ENCODE measurements around the gene ADORA1. TPM values are rescaled to one million over a fixed set of nuclear protein-coding genes. Genes with fewer than 3 reads are reported as not detected.

ADORA1 gene
- total RNA-seq, 1 donor from 2014 or later: not detected

DNA sequence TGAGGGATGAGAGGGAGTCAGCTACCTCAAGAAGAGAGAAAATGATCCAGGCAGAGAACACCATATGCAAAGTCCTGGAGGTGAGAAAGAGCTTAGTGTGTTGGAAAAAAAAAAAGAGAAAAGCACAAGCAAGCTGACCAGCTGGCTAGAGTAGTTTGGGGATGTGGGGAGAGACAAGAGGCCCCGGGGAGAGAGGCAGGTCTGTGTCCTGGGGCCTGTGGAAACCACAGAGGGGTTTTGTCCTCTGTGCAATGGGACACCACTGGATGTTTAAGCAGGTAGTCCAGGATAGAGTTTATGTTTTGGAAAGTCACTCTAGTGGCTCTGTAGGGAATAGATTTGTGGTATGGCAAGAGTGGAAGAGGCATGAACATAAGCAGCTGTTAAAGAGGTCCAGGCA lies 73.4 kb downstream of the ADORA1 start:
- no peak for DNase-seq
- TF ChIP-seq, protein P1, sequence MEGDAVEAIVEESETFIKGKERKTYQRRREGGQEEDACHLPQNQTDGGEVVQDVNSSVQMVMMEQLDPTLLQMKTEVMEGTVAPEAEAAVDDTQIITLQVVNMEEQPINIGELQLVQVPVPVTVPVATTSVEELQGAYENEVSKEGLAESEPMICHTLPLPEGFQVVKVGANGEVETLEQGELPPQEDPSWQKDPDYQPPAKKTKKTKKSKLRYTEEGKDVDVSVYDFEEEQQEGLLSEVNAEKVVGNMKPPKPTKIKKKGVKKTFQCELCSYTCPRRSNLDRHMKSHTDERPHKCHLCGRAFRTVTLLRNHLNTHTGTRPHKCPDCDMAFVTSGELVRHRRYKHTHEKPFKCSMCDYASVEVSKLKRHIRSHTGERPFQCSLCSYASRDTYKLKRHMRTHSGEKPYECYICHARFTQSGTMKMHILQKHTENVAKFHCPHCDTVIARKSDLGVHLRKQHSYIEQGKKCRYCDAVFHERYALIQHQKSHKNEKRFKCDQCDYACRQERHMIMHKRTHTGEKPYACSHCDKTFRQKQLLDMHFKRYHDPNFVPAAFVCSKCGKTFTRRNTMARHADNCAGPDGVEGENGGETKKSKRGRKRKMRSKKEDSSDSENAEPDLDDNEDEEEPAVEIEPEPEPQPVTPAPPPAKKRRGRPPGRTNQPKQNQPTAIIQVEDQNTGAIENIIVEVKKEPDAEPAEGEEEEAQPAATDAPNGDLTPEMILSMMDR (IDR thresholded peaks at IDR 0.05): no peak
- Mint-ChIP-seq H3K27me3 (peaks cover 30% of the 10 kb centered on the region), H3K4me1 (no peaks in the 10 kb centered on the region), H3K36me3 (ENCODE audit: low read depth) (no peaks in the 10 kb centered on the region), H3K9me3 (no peaks in the 10 kb centered on the region), H3K4me3 (no peak overlapping the region), H3K27ac (no peak overlapping the region)
- POLR2A ChIA-PET: no interaction called here
- CTCF ChIA-PET: no interaction called here
- ATAC-seq (ENCODE audit: low read depth): no peak
- intact Hi-C loops (cut with micrococcal nuclease): no loop called here

DNA sequence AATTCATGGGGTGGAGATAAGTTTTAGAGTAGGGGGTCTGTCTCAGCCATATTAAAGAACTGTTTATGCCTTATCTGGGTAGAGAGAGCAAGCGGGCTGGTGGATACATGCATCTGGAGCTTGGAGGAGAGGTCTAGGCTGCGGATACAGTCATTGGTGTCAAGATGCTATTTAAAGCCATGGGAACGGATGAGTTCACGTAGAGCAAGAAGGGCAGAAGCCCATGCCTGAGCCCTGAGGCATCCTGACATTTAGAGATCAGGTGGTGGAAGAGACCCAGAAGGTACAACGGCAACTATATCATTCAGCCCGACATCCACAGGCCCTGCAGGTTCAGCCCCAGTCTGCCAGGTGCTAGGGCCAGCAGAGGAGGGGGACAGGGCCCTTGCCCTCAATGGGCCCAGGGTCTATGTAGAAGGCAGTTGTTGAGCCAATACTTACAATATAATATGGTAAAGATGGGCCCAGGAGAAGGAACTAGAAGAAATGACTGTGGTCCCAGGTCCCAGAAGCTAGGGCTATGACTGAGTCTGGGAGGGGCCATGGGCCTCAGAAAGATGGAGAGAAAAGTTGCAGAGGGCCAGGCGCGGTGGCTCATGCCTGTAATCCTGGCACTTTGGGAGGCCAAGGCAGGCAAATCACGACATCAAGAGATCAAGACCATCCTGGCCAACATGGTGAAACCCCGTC lies 74.1 kb downstream of the ADORA1 start:
- ATAC-seq (ENCODE audit: low read depth) (no peak), DNase-seq (no peak)
- POLR2A ChIA-PET: no interaction called here
- H3K9me3 Mint-ChIP-seq: no peaks in the 10 kb centered on the region
- CTCF ChIA-PET: no interaction called here
- H3K27ac Mint-ChIP-seq: no peak overlapping the region
- no peaks in the 10 kb centered on the region for H3K4me1 Mint-ChIP-seq
- no peaks in the 10 kb centered on the region for H3K36me3 Mint-ChIP-seq (ENCODE audit: low read depth)
- intact Hi-C loops (cut with micrococcal nuclease): no loop called here
- no peak overlapping the region for H3K4me3 Mint-ChIP-seq
- TF ChIP-seq, protein P1 (IDR thresholded peaks at IDR 0.05): no peak
- peaks cover 30% of the 10 kb centered on the region for H3K27me3 Mint-ChIP-seq

GRCh38 chr1:203202431-203203245 lies 75.1 kb downstream of the ADORA1 start:
- H3K27ac Mint-ChIP-seq: no peak overlapping the region
- POLR2A ChIA-PET: no interaction called here
- TF ChIP-seq, protein P1 (IDR thresholded peaks at IDR 0.05): no peak

GRCh38 chr1:203204756-203205155 lies 77.2 kb downstream of the ADORA1 start:
- ChIA-PET CTCF (no interaction called here), POLR2A (no interaction called here)
- no peaks in the 10 kb centered on the region for H3K9me3 Mint-ChIP-seq
- H3K27ac Mint-ChIP-seq: no peak overlapping the region
- no peaks in the 10 kb centered on the region for H3K4me1 Mint-ChIP-seq
- ATAC-seq (ENCODE audit: low read depth) (no peak), DNase-seq (no peak)
- TF ChIP-seq, protein P1 (IDR thresholded peaks at IDR 0.05): no peak
- no peaks in the 10 kb centered on the region for H3K36me3 Mint-ChIP-seq (ENCODE audit: low read depth)
- H3K27me3 Mint-ChIP-seq: peaks cover 34% of the 10 kb centered on the region
- intact Hi-C loops (cut with micrococcal nuclease): no loop called here
- H3K4me3 Mint-ChIP-seq: no peak overlapping the region

More at GRCh38 chr1:203202431-203203245, 75.1 kb downstream of the ADORA1 start:
- ATAC-seq (ENCODE audit: low read depth): no peak
- no peaks in the 10 kb centered on the region for H3K4me1 Mint-ChIP-seq
- H3K9me3 Mint-ChIP-seq: no peaks in the 10 kb centered on the region
- no peak overlapping the region for H3K4me3 Mint-ChIP-seq
- intact Hi-C loops (cut with micrococcal nuclease): no loop called here
- H3K36me3 Mint-ChIP-seq (ENCODE audit: low read depth): no peaks in the 10 kb centered on the region
- H3K27me3 Mint-ChIP-seq: peaks cover 32% of the 10 kb centered on the region
- CTCF ChIA-PET: no interaction called here
- no peak for DNase-seq

DNA sequence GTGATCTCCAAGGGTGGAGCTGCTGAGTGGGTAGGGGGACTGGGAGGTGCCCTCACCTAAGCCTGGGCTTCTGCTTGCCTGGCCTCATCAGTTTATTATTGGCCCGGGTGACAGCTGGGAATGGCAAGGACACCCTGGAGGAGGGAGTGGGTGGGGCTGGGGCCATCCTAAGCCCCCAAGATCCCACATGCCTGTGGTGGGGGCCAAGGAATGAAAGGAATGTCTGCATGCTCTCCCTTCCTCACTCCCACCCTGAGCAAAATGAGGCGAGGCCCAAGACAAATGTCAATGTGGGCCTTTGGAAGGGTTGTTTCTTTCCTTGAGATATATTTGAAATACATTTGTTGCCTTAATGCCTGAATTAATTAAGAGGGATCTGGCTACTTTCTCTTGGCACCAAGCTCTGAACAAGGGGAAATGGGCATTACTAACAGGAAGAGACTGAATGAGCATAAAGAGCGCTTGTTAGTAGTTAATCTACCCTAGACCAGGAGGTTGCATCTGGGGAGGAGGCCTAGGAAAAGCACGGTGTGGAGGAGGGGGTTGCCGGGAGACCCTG lies 78.7 kb downstream of the ADORA1 start:
- intact Hi-C loops (cut with micrococcal nuclease): no loop called here
- no peaks in the 10 kb centered on the region for H3K36me3 Mint-ChIP-seq (ENCODE audit: low read depth)
- no peak overlapping the region for H3K27ac Mint-ChIP-seq
- H3K4me1 Mint-ChIP-seq: no peaks in the 10 kb centered on the region
- ChIA-PET POLR2A (no interaction called here), CTCF (no interaction called here)
- TF ChIP-seq, protein P1 (IDR thresholded peaks at IDR 0.05): no peak
- no peak for ATAC-seq (ENCODE audit: low read depth)
- H3K4me3 Mint-ChIP-seq: no peak overlapping the region
- peaks cover 26% of the 10 kb centered on the region for H3K27me3 Mint-ChIP-seq
- no peaks in the 10 kb centered on the region for H3K9me3 Mint-ChIP-seq
- DNase-seq: no peak
